ENCODE results near the gene CCL15. TPM values are rescaled to one million over a fixed set of nuclear protein-coding genes. Genes with fewer than 3 reads are reported as not detected.
"Not testable (repeated sequence)": the region's sequence is repeated elsewhere in the genome, so short reads cannot be mapped to it uniquely, and the experiment has no call there.

The CCL15 gene
- total RNA-seq (2014; rRNA removed) = not detected in 2 replicates
- not detected for polyA plus RNA-seq (2012)

GRCh38 chr17:36001110-36001771 is at the start of gene CCL15:
Gene CCL15 (minus strand): TSS chr17:36001553. CDS start chr17:36001492, 61 bp downstream.
- DNase-seq (ENCODE audit: low read depth) = no peak

- no peak for DNase-seq (ENCODE audit: low read depth)
Observed at GRCh38 chr17:36049643-36050042, 48.3 kb upstream of the CCL15 start.

- no peak for DNase-seq (ENCODE audit: low read depth)
Observed at GRCh38 chr17:36048066-36048465, 46.7 kb upstream of the CCL15 start.

GRCh38 chr17:36036235-36036634 is 34.9 kb upstream of the CCL15 start:
- no peak for DNase-seq (ENCODE audit: low read depth)

GRCh38 chr17:36034127-36034526 is 32.8 kb upstream of the CCL15 start:
- DNase-seq (ENCODE audit: low read depth) = no peak

GRCh38 chr17:36030956-36031355 is 29.6 kb upstream of the CCL15 start:
- no peak for DNase-seq (ENCODE audit: low read depth)

- DNase-seq (ENCODE audit: low read depth) = no peak
Observed at GRCh38 chr17:36027761-36028160, 26.4 kb upstream of the CCL15 start.

GRCh38 chr17:36024106-36024869 is 22.9 kb upstream of the CCL15 start:
- no peak for DNase-seq (ENCODE audit: low read depth)

- DNase-seq (ENCODE audit: low read depth) = no peak
Observed at GRCh38 chr17:36019423-36019822, 18.1 kb upstream of the CCL15 start.

GRCh38 chr17:36017799-36018198 is 16.4 kb upstream of the CCL15 start, which contains the start of gene CCL23:
Gene CCL23 (minus strand): TSS chr17:36017972. CDS start chr17:36017897, 75 bp downstream.
- DNase-seq (ENCODE audit: low read depth) = no peak

GRCh38 chr17:36016555-36016954 is 15.2 kb upstream of the CCL15 start:
- no peak for DNase-seq (ENCODE audit: low read depth)

GRCh38 chr17:36015895-36016294 is 14.5 kb upstream of the CCL15 start:
- DNase-seq (ENCODE audit: low read depth) = not testable (repeated sequence)

GRCh38 chr17:36014946-36015345 is 13.6 kb upstream of the CCL15 start:
- no peak for DNase-seq (ENCODE audit: low read depth)

- DNase-seq (ENCODE audit: low read depth) = no peak
Observed at GRCh38 chr17:36011201-36011600, 9.8 kb upstream of the CCL15 start.

GRCh38 chr17:36008998-36009665 is 7.8 kb upstream of the CCL15 start:
- DNase-seq (ENCODE audit: low read depth) = peak; percentile 3

- peak; percentile 1 for DNase-seq (ENCODE audit: low read depth)
Observed at GRCh38 chr17:36004594-36005108, 3.3 kb upstream of the CCL15 start.

GRCh38 chr17:36002631-36003030 is 1.3 kb upstream of the CCL15 start:
- DNase-seq (ENCODE audit: low read depth) = no peak

GRCh38 chr17:36001862-36002603 is 680 bp upstream of the CCL15 start:
- no peak for DNase-seq (ENCODE audit: low read depth)

- no peak for DNase-seq (ENCODE audit: low read depth)
Observed at GRCh38 chr17:36000732-36001109, 632 bp downstream of the CCL15 start.

- DNase-seq (ENCODE audit: low read depth) = no peak
Observed at GRCh38 chr17:35998756-35999155, 2.6 kb downstream of the CCL15 start.

- DNase-seq (ENCODE audit: low read depth) = no peak
Observed at GRCh38 chr17:35998018-35998545, 3.3 kb downstream of the CCL15 start.
